WTC11 (cell line): ENCODE results near the gene PTPRG. TPM values are rescaled to one million over a fixed set of nuclear protein-coding genes. Genes with fewer than 3 reads are reported as not detected.
A peak's percentile ranks its signal among the peaks of the same experiment; 100 is the strongest.

Experiments used
- ATAC-seq: fragments of 200-7000 bp; cut with Tn5 transposase; 2 replicates; pipeline ENCODE4 v1.10.0; 2021; ENCODE audit warnings: mild to moderate bottlenecking, moderate library complexity
- CTCF ChIA-PET: fragments of 300-600 bp; sonication (Branson Sonifier 250); formaldehyde crosslinking; loops from one replicate; lab custom pipeline; 2021; ENCODE audit warnings: antibody characterized with exemption; lab: Charles Lee
- POLR2A ChIA-PET: fragments of 350-600 bp; sonication (Branson Sonifier 250); formaldehyde crosslinking; loops from one replicate; lab custom pipeline; 2021; ENCODE audit warnings: antibody characterized with exemption; lab: Charles Lee
- DNase-seq: peaks from one replicate; pipeline ENCODE4 v3.0.0; 2021; ENCODE audit warnings: low spot score
- H3K27ac Mint-ChIP-seq: 2 replicates; pipeline ENCODE4 v1.8.0; 2021; ENCODE audit warnings: mixed read lengths
- H3K27me3 Mint-ChIP-seq: 2 replicates; pipeline ENCODE4 v1.8.0; 2021; ENCODE audit warnings: low read depth, mild to moderate bottlenecking, moderate library complexity, mixed read lengths
- H3K36me3 Mint-ChIP-seq: 2 replicates; pipeline ENCODE4 v1.8.0; 2021; ENCODE audit warnings: mixed read lengths
- H3K4me1 Mint-ChIP-seq: 2 replicates; pipeline ENCODE4 v1.8.0; 2022; ENCODE audit warnings: mixed read lengths
- H3K4me3 Mint-ChIP-seq: 2 replicates; pipeline ENCODE4 v1.8.0; 2021; ENCODE audit warnings: mild to moderate bottlenecking, moderate library complexity, mixed read lengths
- H3K9me3 Mint-ChIP-seq: 2 replicates; pipeline ENCODE4 v1.8.0; 2021; ENCODE audit warnings: mixed read lengths
- ATF6 ChIP-seq: sonication (generic); formaldehyde crosslinking; IDR thresholded peaks from 2 replicates; pipeline ENCODE4 v1.8.1; 2023; ENCODE audit warnings: mild to moderate bottlenecking, missing genetic modification reagents
- ESRRA ChIP-seq: sonication (generic); formaldehyde crosslinking; IDR thresholded peaks from 2 replicates; pipeline ENCODE4 v1.8.1; 2022; ENCODE audit warnings: mild to moderate bottlenecking, missing genetic modification reagents, borderline replicate concordance
- ETV6 ChIP-seq: sonication (generic); formaldehyde crosslinking; IDR thresholded peaks from 2 replicates; pipeline ENCODE4 v1.8.1; 2022; ENCODE audit warnings: mild to moderate bottlenecking, missing genetic modification reagents
- FOXP4 ChIP-seq: sonication (generic); formaldehyde crosslinking; IDR thresholded peaks from 2 replicates; pipeline ENCODE4 v1.8.0; 2022; ENCODE audit warnings: mild to moderate bottlenecking, missing genetic modification reagents
- GRHL2 ChIP-seq: fragments of 250-450 bp; sonication (Bioruptor Pico); IDR thresholded peaks from 2 replicates; pipeline ENCODE4 v1.8.0; 2022; ENCODE audit warnings: mild to moderate bottlenecking, moderate library complexity; ENCODE audit not compliant: insufficient replicate concordance, severe bottlenecking
- HMGA2 ChIP-seq: fragments of 250-450 bp; sonication (Bioruptor Pico); IDR thresholded peaks from 2 replicates; pipeline ENCODE4 v1.4.0; 2021; ENCODE audit warnings: mild to moderate bottlenecking, moderate library complexity
- IRF2 ChIP-seq: sonication (generic); formaldehyde crosslinking; IDR thresholded peaks from 2 replicates; pipeline ENCODE4 v1.8.0; 2022; ENCODE audit warnings: low read depth, missing genetic modification reagents, borderline replicate concordance
- MXD4 ChIP-seq: fragments of 250-450 bp; sonication (Bioruptor Pico); IDR thresholded peaks from 2 replicates; pipeline ENCODE4 v1.8.0; 2021; ENCODE audit warnings: mild to moderate bottlenecking, moderate library complexity, borderline replicate concordance
- NFATC4 ChIP-seq: fragments of 250-450 bp; sonication (Bioruptor Pico); IDR thresholded peaks from 2 replicates; pipeline ENCODE4 v1.9.0; 2021; ENCODE audit warnings: mild to moderate bottlenecking
- NR3C1 ChIP-seq: sonication (generic); formaldehyde crosslinking; conservative IDR thresholded peaks from 2 replicates; pipeline ENCODE4 v1.8.1; 2023; ENCODE audit warnings: low read depth, mild to moderate bottlenecking, missing genetic modification reagents
- PRRX2 ChIP-seq: fragments of 250-450 bp; sonication (Bioruptor Pico); IDR thresholded peaks from 2 replicates; pipeline ENCODE4 v1.8.0; 2021; ENCODE audit warnings: mild to moderate bottlenecking
- RELA ChIP-seq: sonication (generic); formaldehyde crosslinking; IDR thresholded peaks from 2 replicates; pipeline ENCODE4 v1.8.1; 2022; ENCODE audit warnings: missing genetic modification reagents, mild to moderate bottlenecking, borderline replicate concordance
- SMAD4 ChIP-seq: sonication (generic); formaldehyde crosslinking; IDR thresholded peaks from 2 replicates; pipeline ENCODE4 v1.8.0; 2022; ENCODE audit warnings: mild to moderate bottlenecking, missing genetic modification reagents
- SP1 ChIP-seq: sonication (generic); formaldehyde crosslinking; conservative IDR thresholded peaks from 2 replicates; pipeline ENCODE4 v1.8.1; 2022; ENCODE audit warnings: missing genetic modification reagents
- TCF7 ChIP-seq: sonication (generic); formaldehyde crosslinking; IDR thresholded peaks from 2 replicates; pipeline ENCODE4 v1.8.0; 2022; ENCODE audit warnings: mild to moderate bottlenecking, low read depth, missing genetic modification reagents, moderate library complexity
- TEAD4 ChIP-seq: sonication (generic); formaldehyde crosslinking; IDR thresholded peaks from 2 replicates; pipeline ENCODE4 v1.8.0; 2022; ENCODE audit warnings: mild to moderate bottlenecking, missing genetic modification reagents
- ZNF138 ChIP-seq: sonication (generic); formaldehyde crosslinking; conservative IDR thresholded peaks from 2 replicates; pipeline ENCODE4 v1.8.1; 2022; ENCODE audit warnings: mild to moderate bottlenecking, moderate library complexity, missing genetic modification reagents
- ZNF317 ChIP-seq: sonication (generic); formaldehyde crosslinking; IDR thresholded peaks from 2 replicates; pipeline ENCODE4 v1.8.1; 2023; ENCODE audit warnings: low read depth, mild to moderate bottlenecking, moderate library complexity, missing genetic modification reagents, borderline replicate concordance
- ZNF423 ChIP-seq: fragments of 250-450 bp; sonication (Bioruptor Pico); IDR thresholded peaks from 2 replicates; pipeline ENCODE4 v2.1.2; 2022; ENCODE audit warnings: mild to moderate bottlenecking, moderate library complexity
- ZSCAN18 ChIP-seq: fragments of 250-450 bp; sonication (Bioruptor Pico); IDR thresholded peaks from 2 replicates; pipeline ENCODE4 v2.1.2; 2022; ENCODE audit warnings: mild to moderate bottlenecking, moderate library complexity
- total RNA-seq: library from RNA; stranded (reverse); gene quantifications from 3 replicates; pipeline ENCODE4 v1.2.3, GENCODE V29; 2021
- TF ChIP-seq, protein P1 (sequence below): sonication (generic); formaldehyde crosslinking; IDR thresholded peaks from 2 replicates; pipeline ENCODE4 v1.8.1; 2023; ENCODE audit warnings: mild to moderate bottlenecking, missing genetic modification reagents
- TF ChIP-seq, protein P2 (sequence below): fragments of 200-600 bp; IDR thresholded peaks from 2 replicates; pipeline ENCODE4 v1.8.0; 2022; ENCODE audit warnings: antibody characterized with exemption

PTPRG gene
- total RNA-seq, 1 experiment from 2014 or later: 106 TPM

DNA sequence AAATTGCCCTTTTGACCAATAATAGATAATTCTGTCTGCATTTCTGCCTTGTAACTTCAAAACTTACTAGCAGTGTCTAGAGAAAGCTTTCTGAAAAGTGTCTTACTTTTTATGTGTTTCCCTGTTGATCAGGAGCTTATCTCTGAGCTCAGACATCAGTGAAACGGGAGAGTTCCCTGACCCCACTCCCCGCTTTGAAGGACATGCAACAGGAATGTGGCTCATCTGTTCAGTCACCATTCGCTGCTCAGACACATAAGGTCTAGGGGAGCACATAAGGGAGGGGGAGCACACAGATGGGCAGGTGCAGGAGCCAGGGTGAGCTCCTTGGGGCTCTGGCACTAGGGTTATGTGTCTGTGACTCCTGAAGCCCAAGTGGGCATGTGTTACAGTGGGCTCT lies 607.0 kb downstream of the PTPRG start (continued):
- TF ChIP-seq ATF6 (CRISPR knock-in tag): no peak
- no peak for TF ChIP-seq SP1 (CRISPR knock-in tag)
- no peak for TF ChIP-seq IRF2 (CRISPR knock-in tag)

- Mint-ChIP-seq H3K9me3 (peaks cover 14% of the 10 kb centered on the region), H3K27ac (peak overlapping the region; percentile 11; the same call in 1 of the 2 replicates)
Measured at GRCh38 chr3:62169906-62170660, 608.7 kb downstream of the PTPRG start.

DNA sequence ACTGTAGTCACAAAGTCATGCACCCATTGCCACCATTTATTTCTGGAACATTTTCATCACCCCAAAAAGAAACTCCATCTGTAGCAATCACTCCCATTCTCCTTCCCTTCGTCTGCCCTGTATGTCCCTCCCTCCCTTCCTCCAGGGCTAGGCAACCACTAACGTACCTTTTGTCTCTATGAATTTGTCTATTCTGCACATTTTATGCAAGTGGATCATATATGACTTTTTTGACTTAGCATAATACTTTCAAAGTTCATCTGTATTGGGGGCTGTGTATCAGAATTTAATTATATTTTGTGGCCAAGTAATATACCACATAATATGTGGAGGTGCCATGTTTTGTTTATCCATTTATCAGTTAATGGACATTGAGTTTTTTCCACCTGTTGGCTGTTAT lies 610.4 kb downstream of the PTPRG start:
- DNase-seq (no peak), ATAC-seq (no peak)
- TF ChIP-seq FOXP4 (CRISPR knock-in tag) (no peak), ESRRA (no peak), ZNF138 (CRISPR knock-in tag) (no peak), ZNF423 (CRISPR knock-in tag) (no peak), NR3C1 (no peak), RELA (CRISPR knock-in tag) (no peak), HMGA2 (CRISPR knock-in tag) (no peak), ZNF317 (CRISPR knock-in tag) (no peak), MXD4 (no peak), IRF2 (CRISPR knock-in tag) (no peak), PRRX2 (CRISPR knock-in tag) (no peak), NFATC4 (CRISPR knock-in tag) (no peak), ETV6 (no peak), SMAD4 (no peak)
- TF ChIP-seq, protein P1, sequence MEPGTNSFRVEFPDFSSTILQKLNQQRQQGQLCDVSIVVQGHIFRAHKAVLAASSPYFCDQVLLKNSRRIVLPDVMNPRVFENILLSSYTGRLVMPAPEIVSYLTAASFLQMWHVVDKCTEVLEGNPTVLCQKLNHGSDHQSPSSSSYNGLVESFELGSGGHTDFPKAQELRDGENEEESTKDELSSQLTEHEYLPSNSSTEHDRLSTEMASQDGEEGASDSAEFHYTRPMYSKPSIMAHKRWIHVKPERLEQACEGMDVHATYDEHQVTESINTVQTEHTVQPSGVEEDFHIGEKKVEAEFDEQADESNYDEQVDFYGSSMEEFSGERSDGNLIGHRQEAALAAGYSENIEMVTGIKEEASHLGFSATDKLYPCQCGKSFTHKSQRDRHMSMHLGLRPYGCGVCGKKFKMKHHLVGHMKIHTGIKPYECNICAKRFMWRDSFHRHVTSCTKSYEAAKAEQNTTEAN (CRISPR knock-in tag): no peak
- TF ChIP-seq, protein P2, sequence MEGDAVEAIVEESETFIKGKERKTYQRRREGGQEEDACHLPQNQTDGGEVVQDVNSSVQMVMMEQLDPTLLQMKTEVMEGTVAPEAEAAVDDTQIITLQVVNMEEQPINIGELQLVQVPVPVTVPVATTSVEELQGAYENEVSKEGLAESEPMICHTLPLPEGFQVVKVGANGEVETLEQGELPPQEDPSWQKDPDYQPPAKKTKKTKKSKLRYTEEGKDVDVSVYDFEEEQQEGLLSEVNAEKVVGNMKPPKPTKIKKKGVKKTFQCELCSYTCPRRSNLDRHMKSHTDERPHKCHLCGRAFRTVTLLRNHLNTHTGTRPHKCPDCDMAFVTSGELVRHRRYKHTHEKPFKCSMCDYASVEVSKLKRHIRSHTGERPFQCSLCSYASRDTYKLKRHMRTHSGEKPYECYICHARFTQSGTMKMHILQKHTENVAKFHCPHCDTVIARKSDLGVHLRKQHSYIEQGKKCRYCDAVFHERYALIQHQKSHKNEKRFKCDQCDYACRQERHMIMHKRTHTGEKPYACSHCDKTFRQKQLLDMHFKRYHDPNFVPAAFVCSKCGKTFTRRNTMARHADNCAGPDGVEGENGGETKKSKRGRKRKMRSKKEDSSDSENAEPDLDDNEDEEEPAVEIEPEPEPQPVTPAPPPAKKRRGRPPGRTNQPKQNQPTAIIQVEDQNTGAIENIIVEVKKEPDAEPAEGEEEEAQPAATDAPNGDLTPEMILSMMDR: no peak
- Mint-ChIP-seq H3K4me1 (peaks cover 25% of the 10 kb centered on the region), H3K27me3 (no peaks in the 10 kb centered on the region), H3K4me3 (no peak overlapping the region), H3K9me3 (peaks cover 14% of the 10 kb centered on the region), H3K27ac (no peak overlapping the region), H3K36me3 (peaks cover 38% of the 10 kb centered on the region)
- ChIA-PET POLR2A (no interaction called here), CTCF (no interaction called here)

More at GRCh38 chr3:62169906-62170660, 608.7 kb downstream of the PTPRG start:
- no peak overlapping the region for H3K4me3 Mint-ChIP-seq
- ChIA-PET CTCF (interaction anchor here (0.6 to 1.8 kb wide), 7 partner anchors 13 to 150 kb away, joined by 3 to 11 read pairs (median 3); no protein-coding TSS in a partner anchor), POLR2A (interaction anchor here (1.0 kb wide), 1 partner anchor 23 kb away, joined by 3 read pairs; no protein-coding TSS in a partner anchor)
- H3K27me3 Mint-ChIP-seq: no peaks in the 10 kb centered on the region
- peaks cover 35% of the 10 kb centered on the region for H3K4me1 Mint-ChIP-seq
- peaks cover 35% of the 10 kb centered on the region for H3K36me3 Mint-ChIP-seq
- ATAC-seq (peak; percentile 54), DNase-seq (no peak)
- TF ChIP-seq TEAD4: no peak
- TF ChIP-seq ZSCAN18 (CRISPR knock-in tag): no peak
- no peak for TF ChIP-seq GRHL2 (CRISPR knock-in tag)
- TF ChIP-seq TCF7 (CRISPR knock-in tag): no peak
